ENCODE measurements around the gene MYEOV.

The MYEOV gene

DNA sequence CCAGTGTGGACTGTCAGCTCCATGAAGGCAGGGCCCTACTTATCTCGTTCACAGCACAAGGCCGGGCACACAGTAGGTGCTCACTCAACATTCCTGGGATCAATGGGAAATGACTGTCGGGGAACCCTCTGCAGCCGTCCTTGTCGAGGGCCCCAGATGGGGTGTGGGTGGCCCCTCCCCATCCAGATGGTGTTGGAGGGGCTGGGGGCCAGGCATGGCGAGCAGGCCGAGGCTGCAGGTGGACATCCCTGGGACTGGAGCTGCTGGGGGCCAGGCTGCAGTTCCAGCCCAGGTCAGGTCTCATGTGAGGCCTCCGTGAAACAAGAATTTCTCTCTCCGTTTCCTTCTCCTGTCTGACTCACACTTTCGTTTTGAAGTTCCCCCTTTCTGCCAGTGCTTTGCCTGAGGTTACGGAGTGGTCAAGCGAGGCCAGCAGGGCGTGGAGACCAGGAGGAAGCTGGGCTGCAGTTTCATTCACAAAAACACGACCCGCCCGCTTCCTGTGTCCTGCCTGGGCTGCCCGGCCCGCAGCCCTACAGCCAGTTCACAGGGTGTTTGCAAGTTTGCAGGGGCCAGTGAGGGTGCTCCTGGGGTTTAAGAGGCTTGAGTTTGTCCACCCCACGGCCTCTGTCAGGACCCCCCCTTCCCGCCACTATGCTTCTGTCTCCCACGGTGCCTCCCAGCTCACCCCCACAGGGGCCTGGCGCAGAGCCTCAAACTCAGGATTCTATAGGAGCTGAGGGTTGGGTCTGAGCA lies 4.5 kb downstream of the MYEOV start:
- DNase-seq (ENCODE audit: low read depth, low spot score) = no peak
- H3K4me3 ChIP-seq (ENCODE audit: low read length) = no peak overlapping the region

DNA sequence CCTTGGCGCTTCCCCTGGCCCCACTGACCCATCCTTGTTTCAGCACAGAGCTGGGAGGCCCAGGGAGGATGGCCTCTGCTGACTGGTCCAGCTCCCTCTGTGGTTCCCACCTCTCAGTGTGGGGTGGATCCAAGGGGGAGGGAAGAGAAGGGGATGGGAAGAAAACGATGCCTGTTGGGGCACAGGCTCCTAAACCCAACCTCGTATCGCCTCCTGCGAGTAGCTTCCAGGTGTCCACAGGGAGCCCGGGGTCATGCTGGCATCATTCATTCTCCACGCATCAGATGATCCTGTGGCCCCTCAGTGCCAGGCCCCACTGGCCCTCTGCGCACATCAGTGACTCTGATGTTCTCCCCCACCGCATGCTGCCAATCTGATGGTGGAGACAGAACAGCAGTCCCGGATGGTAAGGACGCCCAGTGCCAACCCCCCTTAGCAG lies 5.1 kb downstream of the MYEOV start:
- no peak overlapping the region for H3K4me3 ChIP-seq (ENCODE audit: low read length)
- no peak for DNase-seq (ENCODE audit: low read depth, low spot score)

DNA sequence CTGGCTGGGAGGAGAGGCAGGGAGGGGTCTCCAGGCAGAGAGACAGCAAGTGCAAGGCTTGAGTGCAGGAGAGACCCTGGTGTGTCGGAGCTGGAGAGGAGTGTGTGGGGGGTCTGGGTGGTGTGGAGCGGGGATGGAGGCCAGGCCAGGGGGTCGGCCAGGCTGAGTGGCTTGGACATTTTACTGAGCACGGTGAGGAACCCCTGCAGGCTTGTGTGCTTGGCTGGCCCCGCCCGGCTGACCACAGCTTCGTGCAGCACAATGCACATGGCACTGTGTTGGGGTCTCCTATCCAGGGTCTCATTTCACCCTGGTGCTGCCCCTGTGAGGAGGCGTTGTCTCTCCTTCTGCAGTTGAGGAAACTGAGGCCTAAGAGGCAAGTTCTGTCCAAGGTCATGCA lies 5.6 kb downstream of the MYEOV start:
- H3K4me3 ChIP-seq (ENCODE audit: low read length) = no peak overlapping the region
- DNase-seq (ENCODE audit: low read depth, low spot score) = no peak

DNA sequence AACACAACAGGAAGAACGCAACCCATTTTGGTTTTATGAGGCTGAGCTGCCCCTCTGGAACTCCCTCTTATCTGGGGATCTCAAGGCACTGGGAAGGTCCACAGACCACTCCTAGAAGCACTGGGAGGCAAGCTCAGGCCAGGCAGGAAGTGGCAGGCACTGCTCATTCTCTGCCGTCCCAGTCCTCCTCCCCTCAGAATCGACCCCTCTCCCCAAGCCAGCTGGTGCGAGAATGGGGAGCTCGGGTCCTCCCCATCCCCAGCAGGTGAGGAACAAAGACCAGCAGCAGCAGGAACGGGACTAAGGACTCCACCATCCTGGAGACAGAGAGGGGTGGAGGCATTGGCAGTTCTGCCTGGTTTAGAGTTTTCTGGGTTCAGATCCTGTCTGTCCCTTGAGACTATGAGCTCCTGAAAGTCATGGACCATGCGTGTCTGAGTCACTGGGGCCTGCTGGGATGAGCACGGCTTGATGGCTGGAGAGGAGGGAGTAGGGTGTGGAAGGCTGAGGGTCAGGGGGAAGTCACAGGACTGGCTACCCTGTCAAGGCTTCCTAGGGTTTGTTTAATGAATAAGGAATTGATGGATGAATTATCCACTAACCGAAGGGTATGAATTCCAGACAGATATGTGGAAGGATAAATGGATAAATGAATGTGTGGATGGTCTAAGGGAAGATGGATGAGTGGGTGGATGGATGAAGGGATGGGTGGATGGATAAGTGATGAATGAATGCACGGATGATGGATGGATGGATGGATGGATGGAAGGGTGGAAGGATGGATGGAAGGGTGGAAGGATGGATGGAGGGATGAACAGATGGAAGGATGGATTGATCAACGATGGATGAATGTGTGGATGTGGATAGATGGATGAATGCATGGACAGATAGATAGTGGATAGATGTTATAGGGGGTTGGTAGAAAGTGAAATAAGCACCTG lies 6.4 kb downstream of the MYEOV start:
- H3K4me3 ChIP-seq (ENCODE audit: low read length) = no peak overlapping the region
- no peak for DNase-seq (ENCODE audit: low read depth, low spot score)

DNA sequence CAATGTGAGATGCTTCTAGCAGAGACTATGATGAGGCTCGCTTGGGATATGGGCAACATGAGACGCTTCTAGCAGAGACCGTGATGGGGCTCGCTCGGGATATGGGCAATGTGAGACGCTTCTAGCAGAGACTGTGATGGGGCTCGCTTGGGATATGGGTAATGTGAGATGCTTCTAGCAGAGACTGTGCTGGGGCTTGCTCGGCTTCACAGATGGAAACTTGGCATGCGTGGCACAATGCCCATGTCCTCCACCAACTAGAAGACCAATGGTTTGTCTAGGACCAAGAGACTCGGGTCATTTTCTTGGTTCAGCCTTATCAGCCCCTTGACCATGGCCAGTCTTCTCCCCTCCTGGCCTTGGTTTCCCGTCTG lies 7.1 kb downstream of the MYEOV start:
- no peak for DNase-seq (ENCODE audit: low read depth, low spot score)
- no peak overlapping the region for H3K4me3 ChIP-seq (ENCODE audit: low read length)

DNA sequence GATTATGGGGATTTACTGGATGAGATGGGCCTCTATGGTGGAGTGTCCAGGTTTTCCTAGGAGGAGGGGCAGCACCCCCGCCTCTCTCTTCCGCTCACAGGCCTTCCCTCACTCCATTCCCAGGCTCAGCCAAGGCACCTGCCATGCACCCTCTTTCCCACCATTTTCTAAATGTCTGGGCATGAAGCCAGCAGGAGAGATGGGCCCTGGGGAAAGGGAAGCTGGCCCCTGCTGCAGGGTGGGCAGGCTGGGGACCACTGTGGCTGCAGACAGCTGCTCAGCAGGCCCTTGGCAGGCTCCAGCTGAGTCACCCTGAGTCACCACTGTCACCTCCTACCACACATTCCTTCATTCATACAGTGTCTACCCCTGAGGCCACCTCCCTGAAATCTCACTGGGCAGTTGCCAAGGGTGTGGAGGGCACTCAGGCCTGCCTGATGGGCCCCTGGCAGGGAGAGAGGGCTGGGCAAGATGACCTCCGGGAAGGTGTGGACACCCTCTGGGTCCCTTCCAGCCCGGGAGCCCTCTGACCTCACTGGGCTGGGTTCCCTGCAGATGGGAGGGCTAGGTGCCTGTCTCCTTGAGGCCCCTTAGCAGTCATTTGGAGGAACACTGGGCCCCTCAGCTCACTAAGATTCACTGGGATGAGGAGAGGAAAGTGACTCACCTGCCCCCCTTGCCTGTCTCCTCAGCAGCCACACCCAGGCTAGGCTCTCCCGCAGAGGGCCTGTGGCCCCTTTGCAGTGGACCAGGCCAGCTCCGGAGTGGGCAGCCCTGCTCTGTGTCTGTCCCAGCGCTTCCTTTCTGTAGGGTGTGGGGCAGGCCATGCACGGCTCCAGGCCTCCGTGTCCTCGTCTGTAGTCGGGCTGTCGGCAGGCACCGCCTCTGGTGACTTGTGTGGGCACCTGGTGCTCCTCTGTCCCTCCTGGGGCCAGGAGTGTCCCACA lies 7.8 kb downstream of the MYEOV start:
- no peak overlapping the region for H3K4me3 ChIP-seq (ENCODE audit: low read length)
- DNase-seq (ENCODE audit: low read depth, low spot score) = no peak

DNA sequence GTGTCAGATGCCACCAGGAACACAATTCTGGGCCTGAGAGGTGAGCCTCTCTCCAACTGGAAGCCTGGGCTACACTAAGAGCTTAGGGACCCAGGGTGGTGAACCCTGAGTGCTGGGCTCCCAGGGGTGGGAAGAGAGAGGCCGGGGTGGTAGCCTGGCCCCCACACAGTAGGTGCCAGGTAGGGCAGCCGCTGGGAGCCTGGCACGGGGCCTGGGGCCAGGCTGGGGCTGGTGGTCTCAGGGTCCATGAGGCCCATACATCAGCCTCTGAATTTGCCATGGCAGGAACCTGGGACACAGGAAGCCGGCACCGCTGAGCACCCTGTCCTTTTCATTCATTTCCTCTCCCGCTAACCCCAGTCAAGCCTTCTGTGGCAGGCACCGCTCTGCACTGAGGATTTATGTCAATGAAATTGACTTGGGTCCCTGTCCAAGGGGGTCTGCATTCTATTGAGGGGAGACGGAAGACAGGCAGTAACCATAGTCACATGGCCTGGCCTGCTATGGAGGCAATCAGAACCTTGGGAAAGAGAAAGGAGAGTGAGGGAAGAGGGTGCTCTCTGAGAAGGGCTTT lies 8.6 kb downstream of the MYEOV start:
- no peak overlapping the region for H3K4me3 ChIP-seq (ENCODE audit: low read length)
- DNase-seq (ENCODE audit: low read depth, low spot score) = no peak

DNA sequence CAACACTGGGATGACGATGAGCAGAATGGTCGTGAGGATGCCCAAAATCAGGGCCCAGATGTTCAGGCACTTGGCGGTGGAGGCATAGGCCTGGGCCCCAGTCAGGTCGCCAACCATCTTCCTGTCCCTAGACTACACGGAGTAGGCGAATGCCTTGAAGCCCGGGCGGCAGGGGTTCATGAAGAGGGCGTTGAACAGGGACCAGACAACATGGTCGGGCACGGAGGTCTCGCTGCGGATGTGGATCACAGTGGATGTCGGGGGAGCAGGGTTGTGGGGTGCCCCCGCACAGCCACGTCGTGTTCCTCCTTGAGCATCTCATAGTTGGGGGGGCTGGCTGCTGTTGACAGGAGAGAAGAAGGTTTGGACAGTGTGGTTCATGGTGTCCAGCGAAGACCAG lies 9.5 kb downstream of the MYEOV start:
- H3K4me3 ChIP-seq (ENCODE audit: low read length) = no peak overlapping the region
- DNase-seq (ENCODE audit: low read depth, low spot score) = no peak

DNA sequence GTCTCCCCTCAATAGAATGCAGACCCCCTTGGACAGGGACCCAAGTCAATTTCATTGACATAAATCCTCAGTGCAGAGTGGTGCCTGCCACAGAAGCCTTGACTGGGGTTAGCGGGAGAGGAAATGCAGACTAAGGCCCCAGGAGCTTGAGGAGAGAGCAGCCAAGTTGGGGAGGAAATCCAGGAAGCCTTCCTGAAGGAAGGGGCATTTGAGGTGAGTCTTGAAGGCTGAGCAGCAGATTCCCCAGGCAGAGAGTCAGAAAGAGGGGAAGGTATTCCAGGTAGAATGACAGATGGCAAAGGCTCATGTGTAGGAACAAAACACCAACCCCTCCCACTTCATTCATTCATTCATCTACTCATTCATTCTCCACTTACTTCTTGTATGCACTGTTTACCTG lies 10.3 kb downstream of the MYEOV start:
- no peak for DNase-seq (ENCODE audit: low read depth, low spot score)
- no peak overlapping the region for H3K4me3 ChIP-seq (ENCODE audit: low read length)

DNA sequence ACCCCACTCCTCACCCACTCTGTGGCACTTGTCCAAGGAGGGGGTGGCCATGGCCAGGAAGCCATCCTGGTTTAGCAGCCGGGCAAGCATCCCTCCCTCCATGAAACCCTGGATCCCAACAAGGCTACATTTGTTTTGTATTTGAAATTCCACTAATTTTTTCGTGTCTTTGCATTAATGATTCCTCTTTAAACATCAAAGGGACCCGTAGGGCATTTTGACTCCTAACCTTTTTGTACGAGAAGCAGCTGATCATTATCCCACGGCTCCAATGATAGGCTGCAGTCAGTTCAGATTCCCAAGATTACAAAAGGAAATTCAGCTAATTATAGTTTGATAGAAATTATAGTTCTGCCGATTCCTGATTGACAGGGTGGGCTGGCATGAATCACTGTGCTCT lies 10.7 kb downstream of the MYEOV start:
- DNase-seq (ENCODE audit: low read depth, low spot score) = no peak
- H3K4me3 ChIP-seq (ENCODE audit: low read length) = no peak overlapping the region

DNA sequence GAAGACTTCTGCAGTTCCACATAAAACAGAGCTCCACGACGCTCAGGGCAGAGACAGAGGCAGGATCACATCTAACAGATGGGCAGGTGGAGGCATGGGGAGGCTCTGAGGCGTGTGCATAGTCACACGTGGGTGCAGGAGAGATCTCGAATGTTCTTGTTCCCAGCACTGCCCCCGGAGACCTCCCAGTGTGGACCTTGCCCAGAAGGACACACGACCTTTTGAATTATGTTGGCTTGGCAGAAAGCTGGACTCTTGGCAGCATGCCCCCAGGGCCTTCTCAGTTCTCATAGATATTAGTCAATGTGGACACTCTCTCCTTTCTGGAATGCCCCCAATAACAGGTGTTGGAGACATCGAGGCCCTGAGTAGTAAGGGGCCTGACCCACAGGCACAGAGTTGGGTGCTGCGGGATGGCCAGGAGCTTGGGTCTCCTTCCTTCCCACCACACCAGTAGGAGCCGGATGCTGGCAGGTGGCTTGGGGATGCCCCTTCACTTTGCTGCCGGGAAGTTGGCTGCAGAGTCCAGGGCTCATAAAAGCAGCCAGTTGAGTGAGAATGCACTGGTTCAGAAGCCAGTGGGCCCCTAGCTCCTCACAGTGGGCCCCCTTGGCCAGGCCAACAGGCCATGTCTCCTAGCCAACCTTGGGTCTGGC lies 12.1 kb downstream of the MYEOV start:
- no peak overlapping the region for H3K4me3 ChIP-seq (ENCODE audit: low read length)
- DNase-seq (ENCODE audit: low read depth, low spot score) = no peak

DNA sequence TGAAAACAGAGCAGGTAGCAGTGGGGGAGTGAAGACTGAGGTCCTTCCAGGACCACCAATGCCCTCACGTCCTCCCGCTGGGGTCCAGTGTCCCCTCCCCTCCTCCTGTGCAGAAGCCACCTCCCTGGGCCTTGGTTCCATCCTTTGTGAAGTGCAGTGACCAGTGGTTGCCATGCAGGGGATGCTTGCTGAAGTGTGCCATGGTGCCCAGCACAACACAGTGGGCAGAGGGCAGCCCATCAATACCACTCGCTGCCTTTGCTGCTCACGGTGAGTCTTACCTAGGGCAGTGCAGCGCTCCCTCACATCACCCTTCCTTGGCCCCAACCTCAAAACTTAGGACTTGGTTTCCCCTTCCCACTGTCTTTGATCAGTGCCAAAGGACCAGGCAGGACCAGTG lies 12.9 kb downstream of the MYEOV start:
- no peak overlapping the region for H3K4me3 ChIP-seq (ENCODE audit: low read length)
- no peak for DNase-seq (ENCODE audit: low read depth, low spot score)

DNA sequence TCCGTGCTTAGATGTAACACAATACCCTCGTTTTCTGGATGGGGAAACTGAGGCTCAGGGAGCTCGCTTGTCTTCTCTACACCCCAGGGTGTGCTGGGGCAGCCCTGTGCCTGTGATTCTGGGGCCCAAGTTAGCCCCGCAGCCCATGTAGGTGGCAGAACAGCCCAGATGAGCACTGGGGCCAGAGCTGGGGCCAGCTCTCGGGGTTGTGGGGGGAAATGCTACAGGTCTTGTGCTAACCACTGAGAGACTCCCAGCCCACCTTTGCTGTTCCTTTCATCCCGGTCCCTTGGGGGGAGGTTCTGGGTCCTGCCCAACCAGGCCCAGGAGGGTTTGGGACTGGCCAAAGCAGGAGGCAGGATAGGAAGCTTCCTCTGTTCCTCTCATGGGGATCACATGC lies 13.5 kb downstream of the MYEOV start:
- H3K4me3 ChIP-seq (ENCODE audit: low read length) = no peak overlapping the region
- no peak for DNase-seq (ENCODE audit: low read depth, low spot score)

DNA sequence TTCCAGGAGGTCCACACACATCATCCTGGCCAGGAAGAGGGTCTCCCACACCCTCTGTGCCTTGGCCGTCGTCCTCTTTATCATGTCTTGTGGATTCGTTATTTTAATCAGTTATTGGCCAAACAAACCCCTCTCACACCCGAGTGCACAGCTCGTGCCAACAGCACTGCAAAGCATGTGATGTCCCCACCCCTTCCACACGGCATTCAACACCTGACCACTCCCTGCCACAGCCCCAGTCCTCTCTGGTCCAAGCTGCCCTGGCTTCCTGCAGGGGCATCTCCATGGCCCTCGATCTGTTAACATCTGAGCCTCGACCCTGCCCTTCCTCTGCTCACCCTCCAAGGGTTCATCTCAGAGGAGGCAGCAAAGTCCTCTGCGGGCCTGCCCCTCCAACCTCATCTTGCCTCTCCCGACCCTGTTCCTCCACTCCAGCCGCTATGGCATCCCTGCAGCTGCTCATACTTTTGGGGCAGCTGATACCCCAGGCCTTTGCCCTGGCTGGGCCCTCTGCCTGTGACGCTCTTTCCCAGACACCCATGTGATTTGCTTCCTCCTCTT lies 14.0 kb downstream of the MYEOV start:
- no peak for DNase-seq (ENCODE audit: low read depth, low spot score)
- H3K4me3 ChIP-seq (ENCODE audit: low read length) = no peak overlapping the region

DNA sequence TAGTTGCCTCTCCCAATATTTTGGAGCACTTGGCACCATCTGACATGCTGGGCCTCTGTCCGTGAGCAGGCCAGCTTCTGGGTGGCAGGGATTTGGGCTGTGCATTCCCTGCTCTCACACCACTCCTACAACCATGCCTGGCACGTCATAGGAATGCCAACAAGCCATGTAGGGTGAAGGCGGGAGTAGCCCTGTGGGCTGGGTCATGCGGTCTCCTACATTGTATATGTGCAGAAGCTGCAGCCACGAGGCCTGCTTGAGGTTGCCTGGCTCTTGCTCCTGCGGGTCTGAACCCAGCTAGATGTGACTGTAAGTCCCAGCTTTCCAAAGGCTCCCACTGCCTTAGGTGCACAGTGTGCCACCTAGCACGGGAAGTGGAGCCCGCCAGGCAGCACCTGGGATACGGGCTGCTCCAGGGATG lies 14.5 kb downstream of the MYEOV start:
- H3K4me3 ChIP-seq (ENCODE audit: low read length) = no peak overlapping the region
- no peak for DNase-seq (ENCODE audit: low read depth, low spot score)

DNA sequence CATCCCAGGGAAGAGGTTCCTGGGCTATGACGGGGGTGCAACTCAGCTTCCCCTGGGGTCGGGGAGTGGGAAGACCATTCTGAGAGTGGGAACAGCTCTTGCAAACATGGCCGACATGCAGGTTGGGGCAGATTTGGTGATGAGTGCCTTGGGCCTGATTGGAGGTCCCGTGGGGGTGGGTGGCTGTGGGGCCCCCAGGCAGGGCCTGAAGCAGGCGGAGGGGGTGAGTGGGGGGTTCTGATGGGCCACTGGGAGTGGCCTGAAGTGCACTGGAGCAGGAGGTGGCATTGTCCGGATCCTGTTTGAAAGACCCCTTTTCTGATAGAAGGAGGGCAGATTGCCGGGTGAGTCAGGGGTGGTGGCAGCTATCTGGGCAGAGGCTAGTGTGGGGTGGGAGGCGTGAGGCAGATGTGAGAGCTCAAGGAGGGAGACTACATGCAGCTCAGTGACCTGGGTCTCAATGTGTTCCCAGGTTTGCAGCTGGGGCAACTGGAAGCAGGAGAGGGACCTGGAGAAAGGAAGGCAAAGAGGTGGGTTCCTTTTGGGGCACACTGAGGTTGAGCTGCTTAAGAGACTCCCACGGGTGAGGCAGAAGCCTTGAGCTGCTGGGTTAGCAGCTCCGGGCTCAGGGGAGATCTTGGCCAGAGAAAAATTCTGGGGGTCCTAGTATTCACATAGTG lies 15.1 kb downstream of the MYEOV start:
- no peak overlapping the region for H3K4me3 ChIP-seq (ENCODE audit: low read length)
- DNase-seq (ENCODE audit: low read depth, low spot score) = no peak

DNA sequence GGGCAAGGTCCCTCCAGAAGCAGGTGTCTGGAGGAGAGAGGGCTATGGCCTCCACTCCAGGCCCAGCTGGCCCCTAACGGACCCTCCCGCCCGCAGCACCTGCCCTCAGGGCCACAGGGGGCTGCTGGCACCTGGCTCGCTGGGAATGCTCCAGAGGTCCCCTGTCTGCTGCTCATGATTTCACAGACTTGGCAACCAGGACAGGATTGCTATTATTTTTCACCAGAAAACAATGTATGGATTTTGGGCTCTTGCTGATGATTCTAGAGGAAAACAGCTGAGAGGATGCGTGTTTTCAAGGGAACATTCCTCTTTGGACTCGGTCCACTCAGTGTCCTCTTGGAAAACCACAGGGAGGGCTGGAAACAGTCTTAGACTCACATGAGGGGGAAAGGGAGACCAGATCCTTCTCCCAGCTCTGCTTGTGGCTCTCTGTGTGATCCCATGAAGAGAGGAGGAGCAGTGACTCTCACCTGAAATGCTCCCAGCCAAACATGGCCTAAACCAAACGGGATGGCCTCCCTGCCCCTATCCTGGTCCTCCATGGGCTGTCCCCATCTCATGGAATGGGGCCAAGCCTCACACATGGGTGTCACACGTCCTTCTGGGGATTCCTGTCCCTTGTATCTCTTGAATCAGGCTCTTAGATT lies 15.8 kb downstream of the MYEOV start:
- H3K4me3 ChIP-seq (ENCODE audit: low read length) = no peak overlapping the region
- DNase-seq (ENCODE audit: low read depth, low spot score) = no peak
